AG10803 (cell line): ENCODE data around the gene SYT7.

Experiments used
- DNase-seq: peaks from one replicate; pipeline ENCODE4 v3.0.0; 2010; ENCODE audit warnings: low read depth
- H3K4me3 ChIP-seq: 2 replicates; pipeline ENCODE4 v1.5.1; 2011; ENCODE audit warnings: mild to moderate bottlenecking, low read length, control low read depth
- TF ChIP-seq, protein P1 (sequence below): conservative IDR thresholded peaks from 2 replicates; pipeline ENCODE4 v1.5.1; 2011; ENCODE audit warnings: mild to moderate bottlenecking, low read length, control low read depth, inconsistent platforms

Gene SYT7, protein sequence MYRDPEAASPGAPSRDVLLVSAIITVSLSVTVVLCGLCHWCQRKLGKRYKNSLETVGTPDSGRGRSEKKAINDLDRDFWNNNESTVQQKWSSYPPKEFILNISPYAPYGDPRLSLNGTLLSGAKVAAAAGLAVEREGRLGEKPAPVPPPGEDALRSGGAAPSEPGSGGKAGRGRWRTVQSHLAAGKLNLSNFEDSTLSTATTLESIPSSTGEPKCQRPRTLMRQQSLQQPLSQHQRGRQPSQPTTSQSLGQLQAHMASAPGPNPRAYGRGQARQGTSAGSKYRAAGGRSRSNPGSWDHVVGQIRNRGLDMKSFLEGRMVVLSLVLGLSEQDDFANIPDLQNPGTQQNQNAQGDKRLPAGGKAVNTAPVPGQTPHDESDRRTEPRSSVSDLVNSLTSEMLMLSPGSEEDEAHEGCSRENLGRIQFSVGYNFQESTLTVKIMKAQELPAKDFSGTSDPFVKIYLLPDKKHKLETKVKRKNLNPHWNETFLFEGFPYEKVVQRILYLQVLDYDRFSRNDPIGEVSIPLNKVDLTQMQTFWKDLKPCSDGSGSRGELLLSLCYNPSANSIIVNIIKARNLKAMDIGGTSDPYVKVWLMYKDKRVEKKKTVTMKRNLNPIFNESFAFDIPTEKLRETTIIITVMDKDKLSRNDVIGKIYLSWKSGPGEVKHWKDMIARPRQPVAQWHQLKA

DNA sequence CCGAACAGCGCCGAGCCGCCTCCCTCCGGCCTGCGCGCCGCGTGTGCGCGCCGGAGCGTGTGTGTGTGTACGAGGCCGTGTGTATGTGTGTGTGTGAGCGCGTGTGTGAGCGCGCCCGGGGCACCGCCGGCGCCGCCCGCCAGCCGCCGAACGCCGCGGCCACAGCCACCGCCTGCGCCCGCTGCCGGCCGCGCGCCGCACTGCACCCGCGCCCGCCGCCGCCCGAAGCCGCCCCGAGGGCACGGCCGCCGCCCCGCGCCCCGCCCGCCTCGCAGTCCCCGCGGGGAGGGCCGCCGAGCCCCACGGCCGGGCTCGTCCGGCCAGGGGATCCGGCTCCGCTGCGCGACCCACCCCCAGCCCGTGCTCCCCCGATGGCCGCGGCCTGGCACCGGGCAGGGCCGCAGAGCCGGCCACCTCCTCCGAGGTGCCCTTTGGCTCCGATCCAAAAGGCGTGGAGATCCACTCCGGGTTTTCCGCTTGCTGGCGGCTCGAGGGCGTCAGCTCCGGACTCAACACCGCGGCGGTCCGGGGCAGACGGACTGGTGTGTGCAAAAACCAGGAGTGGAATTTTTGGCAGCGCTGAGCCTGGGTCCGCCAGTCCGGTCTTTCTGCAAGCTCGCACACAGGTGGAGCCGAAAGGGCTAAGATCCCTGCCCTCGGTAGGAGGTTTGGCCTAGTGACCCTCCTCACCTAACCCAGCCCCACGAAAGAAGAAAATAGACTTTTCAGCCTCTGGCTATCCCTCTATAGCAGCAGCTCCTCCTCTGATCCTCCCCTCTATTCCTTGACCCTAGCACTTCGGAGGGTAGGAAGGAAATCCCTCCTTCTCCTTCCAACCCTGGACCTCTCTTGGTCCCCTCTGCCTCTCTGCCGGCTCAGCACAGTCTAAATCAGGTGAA, at the start of gene SYT7:
SYT7 (minus strand) TSS at position 47 of the 899 bp plus-strand sequence. CDS start 256 bp downstream, outside the sequence.
- TF ChIP-seq, protein P1, sequence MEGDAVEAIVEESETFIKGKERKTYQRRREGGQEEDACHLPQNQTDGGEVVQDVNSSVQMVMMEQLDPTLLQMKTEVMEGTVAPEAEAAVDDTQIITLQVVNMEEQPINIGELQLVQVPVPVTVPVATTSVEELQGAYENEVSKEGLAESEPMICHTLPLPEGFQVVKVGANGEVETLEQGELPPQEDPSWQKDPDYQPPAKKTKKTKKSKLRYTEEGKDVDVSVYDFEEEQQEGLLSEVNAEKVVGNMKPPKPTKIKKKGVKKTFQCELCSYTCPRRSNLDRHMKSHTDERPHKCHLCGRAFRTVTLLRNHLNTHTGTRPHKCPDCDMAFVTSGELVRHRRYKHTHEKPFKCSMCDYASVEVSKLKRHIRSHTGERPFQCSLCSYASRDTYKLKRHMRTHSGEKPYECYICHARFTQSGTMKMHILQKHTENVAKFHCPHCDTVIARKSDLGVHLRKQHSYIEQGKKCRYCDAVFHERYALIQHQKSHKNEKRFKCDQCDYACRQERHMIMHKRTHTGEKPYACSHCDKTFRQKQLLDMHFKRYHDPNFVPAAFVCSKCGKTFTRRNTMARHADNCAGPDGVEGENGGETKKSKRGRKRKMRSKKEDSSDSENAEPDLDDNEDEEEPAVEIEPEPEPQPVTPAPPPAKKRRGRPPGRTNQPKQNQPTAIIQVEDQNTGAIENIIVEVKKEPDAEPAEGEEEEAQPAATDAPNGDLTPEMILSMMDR: no peak
- peak within 1 kb of the TSS; percentile 26 for H3K4me3 ChIP-seq
- peak; percentile 97 for DNase-seq

DNA sequence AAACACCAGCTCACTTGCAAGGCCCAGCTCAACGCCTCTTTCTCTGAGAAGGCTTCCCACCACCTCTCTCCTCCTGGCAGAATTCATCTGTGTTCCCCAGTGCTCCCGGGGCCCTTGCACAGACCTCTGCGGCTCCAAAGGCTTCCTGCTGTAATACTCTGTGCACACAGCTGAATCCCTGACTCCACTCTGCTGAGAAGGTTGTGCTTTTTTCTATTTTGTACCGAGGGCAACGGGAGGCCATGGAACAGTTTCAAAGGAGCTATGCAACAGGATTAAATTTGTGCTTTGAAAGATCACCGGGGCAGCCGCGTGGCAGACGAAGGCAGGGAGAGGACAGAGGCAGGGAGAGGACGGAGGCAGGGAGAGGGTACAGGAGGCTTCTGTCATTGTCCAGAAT, 49.2 kb upstream of the SYT7 start:
- TF ChIP-seq, protein P1: no peak
- H3K4me3 ChIP-seq: no peak overlapping the region
- no peak for DNase-seq

DNA sequence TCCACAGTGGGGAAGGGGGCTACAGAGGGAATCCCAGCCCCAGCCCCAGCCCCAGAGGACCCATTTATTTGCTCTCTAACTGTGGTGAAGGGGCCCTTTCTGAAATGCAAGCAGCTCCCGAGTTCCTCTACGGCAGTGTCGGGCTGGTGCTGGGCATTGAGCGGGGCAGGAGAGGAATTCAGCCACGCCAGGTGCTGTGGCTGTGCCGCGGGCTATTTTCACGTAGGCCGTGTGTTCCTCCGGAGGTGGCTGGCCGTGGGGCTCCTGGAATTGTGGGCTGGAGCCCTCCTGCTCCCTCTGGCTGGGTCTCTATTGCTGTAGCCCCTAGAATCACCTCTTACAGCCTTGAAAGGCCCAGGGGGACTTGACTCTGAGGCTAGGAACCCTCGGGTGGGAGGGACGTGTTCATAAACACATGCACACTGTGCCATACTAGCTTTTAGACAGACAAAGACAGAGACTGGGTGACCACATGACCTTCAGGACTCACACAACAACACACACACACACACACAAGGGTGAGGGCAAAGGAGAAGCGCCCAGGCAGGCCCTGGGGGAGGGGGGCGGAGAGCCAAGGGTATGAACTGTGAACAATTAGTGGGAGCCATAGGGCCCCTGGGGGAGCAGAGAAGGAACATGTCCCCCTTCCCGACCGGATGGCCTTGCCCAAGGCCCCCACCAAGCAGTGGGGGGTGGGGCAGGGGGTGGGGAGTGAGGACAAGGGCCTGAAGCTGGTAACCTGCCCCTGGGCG, 48.4 kb upstream of the SYT7 start:
- DNase-seq: no peak
- no peak overlapping the region for H3K4me3 ChIP-seq
- TF ChIP-seq, protein P1: no peak

DNA sequence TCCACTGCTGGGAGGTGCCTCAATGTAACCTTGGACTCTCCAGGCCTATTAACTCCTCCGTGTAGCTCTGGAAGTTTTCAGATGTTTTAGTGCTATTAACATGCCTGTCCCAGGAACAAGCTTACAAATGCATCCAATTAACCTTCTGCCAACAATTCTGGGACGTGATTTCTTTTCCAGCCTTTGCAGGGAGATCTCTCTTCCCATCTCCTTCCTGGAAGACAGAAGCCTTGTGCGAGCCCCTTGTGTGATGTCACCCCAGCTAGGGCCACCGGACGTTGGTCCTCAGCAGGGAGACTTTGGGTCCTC, 47.7 kb upstream of the SYT7 start:
- no peak overlapping the region for H3K4me3 ChIP-seq
- TF ChIP-seq, protein P1: no peak
- no peak for DNase-seq

DNA sequence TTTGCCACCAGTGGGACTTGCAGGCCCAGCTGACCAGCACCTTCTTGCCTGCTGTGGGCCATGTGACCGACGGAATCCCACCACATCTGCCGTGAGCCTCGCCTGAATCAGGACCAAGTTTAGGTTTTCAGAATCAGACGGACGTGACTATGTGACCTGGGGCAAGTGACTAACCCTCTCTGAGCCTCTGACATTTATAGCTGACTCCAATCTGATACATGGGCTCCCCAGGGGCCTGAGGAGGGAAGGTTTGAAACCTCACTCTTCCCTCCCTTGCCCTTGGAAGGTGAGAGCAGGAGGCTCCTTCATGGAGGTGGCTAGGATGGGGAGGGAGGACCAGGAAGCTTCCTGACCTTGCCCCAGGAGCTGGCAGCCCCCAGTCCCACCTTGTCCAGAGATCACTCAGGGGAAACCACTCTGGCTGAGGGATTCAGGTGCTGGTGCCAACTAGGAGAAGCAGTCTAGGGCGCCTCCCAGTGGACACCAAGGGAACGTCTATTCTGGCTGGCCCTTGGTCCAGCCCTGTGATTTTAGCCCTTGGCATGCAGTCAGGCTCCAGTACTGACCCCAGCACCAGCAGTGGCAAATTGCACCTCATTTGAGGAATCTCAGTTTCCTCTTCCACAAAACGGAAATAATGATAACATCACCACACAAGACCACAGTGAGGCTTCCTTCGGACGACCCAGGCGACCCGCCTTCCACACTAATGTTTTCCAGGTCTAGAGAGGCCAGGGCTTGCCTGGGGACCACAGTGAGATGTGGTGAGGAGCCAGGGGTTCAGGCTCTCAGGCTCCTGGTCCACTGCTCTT, 47.2 kb upstream of the SYT7 start:
- H3K4me3 ChIP-seq: no peak overlapping the region
- TF ChIP-seq, protein P1: peak; percentile 97
- peak; percentile 60 for DNase-seq
